ENCODE results near the gene PDLIM4. TPM values are rescaled to one million over a fixed set of nuclear protein-coding genes. Genes with fewer than 3 reads are reported as not detected.
A peak's percentile ranks its signal among the peaks of the same experiment; 100 is the strongest.

PDLIM4 gene, protein sequence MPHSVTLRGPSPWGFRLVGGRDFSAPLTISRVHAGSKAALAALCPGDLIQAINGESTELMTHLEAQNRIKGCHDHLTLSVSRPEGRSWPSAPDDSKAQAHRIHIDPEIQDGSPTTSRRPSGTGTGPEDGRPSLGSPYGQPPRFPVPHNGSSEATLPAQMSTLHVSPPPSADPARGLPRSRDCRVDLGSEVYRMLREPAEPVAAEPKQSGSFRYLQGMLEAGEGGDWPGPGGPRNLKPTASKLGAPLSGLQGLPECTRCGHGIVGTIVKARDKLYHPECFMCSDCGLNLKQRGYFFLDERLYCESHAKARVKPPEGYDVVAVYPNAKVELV
- 0.99 and 1.6 TPM in 2 replicates for total RNA-seq (2014; rRNA removed; shearing (Covaris generic))

DNA sequence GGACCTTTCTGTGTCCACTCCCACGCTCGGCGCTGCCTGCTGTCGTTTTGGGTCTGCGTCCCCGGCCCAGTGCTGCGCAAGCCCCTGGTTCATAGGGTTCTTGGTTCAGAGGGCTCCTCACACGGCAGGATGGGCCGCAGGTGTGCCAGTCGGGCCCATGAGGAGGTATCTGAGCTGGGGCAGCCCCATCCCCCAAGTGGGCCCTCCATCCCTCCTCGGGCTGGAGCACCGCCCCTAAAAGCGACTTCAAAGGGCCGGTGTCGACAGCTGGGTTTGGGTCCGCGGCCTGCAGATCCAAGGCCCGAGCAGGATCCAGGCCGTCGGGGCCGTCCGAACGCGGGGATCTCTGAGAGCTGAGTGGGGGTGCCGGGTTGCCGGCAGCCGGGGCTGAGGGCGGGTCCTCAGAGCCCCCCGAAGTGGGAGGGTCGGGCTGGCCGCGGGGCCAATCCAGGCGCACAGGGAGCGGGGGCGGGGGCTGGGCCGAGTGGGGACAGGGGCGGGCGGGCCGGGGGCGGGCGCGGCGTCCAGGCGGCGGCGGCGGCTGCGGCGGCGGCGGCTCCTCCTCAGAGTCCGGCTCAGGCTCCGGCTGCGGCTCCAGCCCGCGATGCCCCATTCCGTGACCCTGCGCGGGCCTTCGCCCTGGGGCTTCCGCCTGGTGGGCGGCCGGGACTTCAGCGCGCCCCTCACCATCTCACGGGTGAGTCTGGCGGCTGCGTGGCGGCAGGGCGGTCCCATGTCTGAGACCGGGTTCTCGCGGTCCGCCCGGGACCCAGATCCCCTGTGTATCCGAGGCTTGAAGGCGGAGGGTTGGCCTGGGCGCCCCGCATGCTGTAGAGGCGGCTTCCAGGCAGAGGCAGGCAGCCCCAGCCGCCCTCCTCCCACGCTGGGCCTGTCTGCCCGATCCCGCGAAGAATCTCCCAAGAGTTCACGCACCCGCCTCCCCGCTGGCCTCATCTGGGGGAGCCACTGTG lies at the start of gene PDLIM4:
PDLIM4 (plus strand) TSS at position 566 of the 971 bp plus-strand sequence; CDS start at position 605, 39 bp downstream.
- DNase-seq (ENCODE audit: low spot score) = no peak

DNA sequence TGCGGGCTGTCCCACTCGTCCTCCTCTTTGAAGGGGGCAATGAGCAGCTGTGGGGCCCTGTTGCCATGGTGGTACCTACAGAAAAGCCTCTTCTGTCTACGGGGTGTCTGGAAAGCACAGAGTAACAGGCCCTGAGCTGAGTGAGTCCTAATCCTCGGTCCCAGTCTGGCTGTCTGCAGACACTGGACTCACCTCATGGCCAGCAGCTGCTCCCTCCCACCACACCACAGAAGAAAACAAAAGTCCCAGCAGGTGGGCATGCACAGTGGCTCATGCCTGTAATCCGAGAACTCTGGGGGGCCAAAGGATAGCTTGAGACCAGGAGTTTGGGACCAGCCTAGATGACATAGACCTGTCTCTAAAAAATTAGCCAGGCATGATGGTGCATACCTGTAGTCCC lies 49.7 kb upstream of the PDLIM4 start:
- no peak for DNase-seq (ENCODE audit: low spot score)

DNA sequence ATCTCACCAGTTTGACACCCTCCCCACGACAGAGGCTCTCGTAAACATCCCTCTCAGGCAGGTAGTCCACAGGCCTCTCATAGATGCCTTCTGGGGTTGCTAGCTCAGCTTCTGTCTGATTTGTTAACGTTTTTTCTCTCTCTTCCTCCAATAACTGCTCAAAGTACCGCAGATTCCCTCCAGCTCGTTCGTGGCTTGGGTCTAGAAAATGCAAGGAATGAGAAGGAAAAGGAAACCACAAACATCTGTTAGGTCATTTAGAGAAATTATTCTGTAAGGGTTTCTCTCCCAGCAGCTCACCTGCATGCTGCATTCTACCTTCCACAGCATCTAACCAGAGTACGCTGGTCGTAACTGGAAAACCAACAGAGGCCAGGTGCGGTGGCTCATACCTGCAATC lies 48.4 kb upstream of the PDLIM4 start:
- no peak for DNase-seq (ENCODE audit: low spot score)

DNA sequence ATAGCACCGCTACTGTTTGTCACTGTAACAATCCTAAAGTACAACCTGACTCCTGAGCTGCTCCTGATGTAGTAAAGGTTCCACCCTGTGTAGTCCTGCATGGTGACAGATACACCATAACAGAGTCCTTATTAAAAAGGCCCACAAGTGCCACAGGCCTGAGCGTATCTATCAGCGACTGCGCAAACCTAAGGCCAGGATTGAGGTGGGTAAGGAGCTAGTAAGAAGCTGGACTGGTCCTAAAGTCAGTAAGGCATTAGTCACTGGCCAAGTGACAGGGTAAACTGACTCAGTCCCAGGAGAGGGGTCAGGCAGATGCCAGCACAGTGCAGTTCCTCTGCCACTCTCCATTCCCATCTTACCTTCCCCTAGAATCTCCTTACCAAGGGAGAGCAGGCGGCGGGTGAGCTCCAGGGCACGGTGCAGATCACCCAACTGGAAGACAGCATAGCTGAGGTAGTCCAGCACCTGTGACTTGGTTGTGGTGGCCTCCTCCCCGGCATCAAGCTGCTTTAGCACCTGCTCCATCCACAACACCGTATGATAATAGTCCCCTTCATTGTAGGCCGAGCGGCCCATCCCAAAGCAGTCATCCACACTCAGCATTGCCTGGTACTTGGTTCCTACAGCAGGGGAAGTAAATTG lies 47.5 kb upstream of the PDLIM4 start:
- DNase-seq (ENCODE audit: low spot score) = no peak

DNA sequence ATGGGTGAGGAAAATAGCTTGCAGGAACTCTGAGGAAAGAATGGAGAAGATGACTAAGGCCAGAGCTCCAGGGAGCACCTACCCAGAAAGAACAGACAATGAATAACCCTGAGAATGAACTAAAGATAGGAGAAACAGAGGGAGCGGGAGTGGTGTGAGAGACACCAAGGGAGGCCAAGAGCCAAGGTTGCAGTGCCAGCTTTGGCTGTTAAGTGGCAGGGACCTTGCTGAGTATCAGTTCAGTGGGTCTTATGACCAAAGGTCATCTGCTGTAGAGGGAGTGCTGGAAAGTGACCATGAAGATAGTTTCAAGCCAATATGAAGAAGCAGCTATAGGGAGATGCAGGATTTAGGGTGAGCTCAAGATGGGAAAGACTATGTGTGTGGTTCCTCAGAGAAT lies 46.6 kb upstream of the PDLIM4 start:
- DNase-seq (ENCODE audit: low spot score) = no peak

DNA sequence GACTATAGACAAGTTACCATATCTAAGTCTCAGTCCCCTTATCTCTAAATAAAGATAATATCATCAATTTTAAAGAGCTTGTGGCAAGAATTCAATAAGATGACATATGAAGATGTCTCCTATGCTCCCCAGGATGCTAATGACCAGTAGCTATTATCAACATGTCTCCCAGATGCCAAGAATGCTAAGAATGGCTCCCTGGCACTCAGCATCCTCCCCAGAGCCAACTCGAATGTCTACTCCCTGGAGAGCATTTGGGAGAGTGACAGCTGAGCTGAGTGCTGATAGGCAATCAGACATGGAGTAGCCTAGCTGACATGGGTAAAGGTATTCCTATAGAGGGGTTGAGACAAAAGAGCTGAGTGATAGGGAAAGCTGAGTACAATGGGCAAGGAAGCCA lies 45.7 kb upstream of the PDLIM4 start:
- DNase-seq (ENCODE audit: low spot score) = no peak

DNA sequence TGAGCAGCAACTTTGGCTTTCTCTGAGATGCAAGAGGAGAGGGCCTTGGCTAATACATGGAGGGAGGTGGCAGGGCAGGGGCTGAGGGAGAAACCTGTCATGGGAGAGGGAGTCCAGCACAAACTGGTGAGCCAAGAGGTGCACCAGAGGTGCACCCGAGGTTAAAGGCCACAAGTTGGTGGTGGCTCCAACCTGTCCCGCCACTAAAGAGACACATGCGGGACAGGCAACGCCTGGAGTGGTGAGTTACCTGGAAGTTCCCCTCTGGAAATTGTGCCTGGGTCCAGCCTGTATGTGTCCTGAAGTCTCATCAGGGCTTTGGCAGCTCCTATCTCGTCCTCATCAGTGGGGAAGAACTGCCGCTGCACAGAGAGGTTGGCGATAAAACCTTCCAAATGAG lies 43.8 kb upstream of the PDLIM4 start:
- DNase-seq (ENCODE audit: low spot score) = no peak

DNA sequence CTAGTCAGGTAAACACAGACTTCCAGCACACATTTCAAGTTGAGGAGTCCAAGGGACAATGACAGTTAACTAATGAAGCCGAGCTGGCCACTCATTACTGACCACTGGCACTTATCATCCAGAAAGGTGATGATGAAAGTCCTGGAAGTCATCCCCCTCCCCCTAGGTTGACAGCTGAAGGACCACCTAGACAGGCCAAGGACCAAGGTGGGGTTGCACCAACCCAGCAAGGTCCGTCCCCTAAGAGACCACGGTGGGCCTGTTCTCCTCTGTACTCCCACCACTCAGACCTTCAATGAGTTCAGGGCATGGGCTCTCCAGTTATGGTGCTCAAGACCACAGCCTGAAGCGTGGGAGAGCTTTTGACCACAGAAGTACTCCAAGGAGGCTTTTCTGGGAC lies 43.0 kb upstream of the PDLIM4 start:
- no peak for DNase-seq (ENCODE audit: low spot score)

DNA sequence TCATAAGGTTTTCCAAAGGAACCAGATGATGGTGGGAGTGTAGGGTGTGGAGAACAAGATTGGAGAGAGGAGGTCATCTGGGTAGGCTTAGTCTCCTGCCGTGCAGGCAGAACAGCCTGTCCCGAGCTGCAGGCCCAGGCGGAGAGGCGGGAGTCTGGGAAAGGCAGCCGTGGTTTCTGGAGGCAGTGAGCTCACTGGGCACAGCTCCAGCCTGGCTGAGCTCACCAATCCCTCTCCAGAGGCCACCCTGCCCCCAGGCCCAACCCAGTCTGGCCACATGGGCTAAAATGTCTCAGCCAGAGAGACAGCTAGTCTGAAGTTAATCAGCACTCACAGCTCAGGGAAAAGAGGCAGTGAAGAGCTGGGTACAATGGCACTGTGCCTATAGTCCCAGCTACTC lies 42.2 kb upstream of the PDLIM4 start:
- DNase-seq (ENCODE audit: low spot score) = peak; percentile 30

DNA sequence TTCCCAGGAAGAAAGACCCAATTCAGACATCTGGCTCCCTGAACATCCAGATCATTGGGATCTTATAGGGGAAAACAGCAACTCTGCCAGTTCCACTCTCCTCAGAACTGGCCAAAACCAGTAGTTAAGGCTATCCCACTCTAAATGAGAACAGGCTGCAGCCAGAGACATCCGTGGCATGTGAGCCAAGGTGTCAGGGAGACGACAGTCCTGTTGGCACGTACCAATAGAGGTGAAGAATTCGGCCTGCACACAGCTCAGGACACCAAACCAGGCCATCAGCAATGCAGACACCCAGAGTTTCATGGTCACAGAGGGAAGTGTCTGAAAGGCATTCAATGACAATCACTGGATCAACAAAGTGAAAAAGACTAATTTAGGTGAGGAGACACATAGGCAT lies 39.2 kb upstream of the PDLIM4 start:
- DNase-seq (ENCODE audit: low spot score) = no peak

DNA sequence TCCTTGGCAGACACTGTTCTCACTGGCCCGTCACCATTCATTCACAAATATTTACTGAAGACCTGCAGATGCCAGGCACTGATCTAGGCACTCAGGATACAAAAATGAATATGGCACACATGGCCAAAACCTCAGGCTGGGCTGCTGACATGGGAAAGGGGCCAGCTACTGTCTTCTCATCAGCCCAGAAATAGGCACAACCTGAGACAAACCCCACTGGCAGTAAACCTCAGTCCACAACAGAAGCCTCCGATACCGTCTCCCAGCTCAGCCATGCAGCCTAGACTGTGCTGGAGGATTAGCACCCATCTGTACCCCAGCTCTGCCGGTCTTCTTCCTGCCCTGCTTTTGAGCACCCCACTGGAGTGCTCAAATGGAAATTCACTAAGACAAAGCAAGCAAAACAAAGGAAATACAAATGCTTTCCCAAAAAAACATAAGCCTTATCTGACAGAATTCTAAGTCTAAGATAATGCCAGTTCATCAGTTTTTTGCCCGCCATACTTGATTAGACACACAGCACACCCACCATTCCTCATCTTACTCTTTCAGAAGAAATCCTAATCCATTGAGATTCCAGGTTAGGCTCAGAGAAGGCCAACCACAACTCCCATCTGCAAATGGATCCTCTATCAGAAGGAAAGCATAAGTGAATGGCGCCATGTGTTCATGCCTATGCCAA lies 38.1 kb upstream of the PDLIM4 start:
- DNase-seq (ENCODE audit: low spot score) = no peak

DNA sequence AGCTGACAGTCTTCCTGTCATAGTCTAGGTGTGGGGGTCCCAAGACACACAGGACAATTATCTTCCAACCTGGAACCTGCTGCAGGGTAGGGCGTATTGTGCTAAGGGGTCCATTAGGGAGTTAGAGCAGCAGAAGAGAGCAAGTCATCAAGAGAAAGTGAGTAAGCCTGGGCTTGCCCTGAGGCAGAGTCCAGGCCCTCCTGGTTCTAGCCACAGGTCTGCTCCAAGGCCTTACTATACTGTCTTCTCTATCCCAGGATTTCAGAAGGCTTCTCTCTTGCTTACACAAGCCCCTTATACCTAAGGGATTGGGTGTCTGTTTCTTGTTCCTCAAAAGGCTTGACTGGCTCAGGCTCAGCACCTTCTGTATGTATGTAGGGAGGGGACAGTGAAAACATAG lies 37.5 kb upstream of the PDLIM4 start:
- no peak for DNase-seq (ENCODE audit: low spot score)

DNA sequence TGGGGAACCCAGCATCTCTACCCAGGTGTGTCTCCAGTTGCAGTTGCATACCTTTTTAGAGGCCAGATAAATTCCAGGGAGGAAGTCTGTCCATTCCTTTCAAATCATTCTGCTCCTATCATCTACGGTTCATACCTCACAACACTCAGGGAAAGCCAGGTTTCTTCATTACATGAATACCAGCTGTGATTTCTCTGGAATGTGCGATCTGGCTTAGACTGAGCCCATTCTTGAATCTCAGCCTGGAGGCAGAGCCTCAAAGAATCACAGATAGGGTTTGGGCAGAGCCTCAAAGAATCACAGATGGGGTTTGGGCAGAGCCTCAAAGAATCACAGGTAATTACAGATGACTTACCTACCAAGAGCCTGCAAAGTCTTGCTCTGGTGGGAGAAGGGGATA lies 37.0 kb upstream of the PDLIM4 start:
- no peak for DNase-seq (ENCODE audit: low spot score)

DNA sequence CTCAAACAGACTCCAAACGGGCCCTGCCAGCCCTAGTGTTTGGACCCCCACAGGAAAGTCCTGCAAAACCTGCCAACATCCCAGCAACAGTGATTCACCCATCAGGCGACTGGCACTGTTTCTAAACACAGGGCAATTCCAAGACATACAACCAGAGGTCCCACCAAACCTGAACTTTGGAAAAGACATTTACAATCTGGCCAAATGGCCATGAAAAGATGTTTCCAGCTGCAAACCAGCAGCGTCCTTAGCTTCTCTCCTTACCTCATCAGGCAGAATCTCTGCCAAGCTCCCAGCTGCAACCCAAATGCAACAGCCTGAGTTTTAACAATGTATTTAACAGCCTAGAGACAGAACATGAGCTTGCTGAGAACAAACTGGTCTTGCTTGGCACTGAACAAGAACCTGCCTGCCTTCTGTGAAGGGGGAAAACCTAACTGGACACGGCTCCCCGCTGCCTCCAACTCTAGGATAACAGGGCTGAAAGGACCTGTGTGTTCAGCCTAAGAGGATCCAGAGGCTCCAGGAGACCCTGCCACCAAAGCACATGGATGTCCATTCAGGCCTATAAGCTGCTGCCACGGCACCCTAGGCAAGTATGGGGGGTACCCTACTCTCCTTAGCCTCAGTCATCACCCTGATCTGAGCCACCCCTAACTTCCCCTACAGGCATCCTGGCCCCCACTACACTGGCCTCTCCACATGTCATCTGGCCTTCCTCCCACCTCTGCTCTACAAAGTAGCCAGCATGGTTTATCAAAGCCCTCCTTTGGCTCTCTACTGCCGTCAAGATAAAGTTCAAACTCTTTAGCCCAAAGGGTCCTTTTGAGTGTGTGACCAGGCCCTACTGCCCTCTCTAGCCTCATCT lies 35.5 kb upstream of the PDLIM4 start:
- DNase-seq (ENCODE audit: low spot score) = no peak

DNA sequence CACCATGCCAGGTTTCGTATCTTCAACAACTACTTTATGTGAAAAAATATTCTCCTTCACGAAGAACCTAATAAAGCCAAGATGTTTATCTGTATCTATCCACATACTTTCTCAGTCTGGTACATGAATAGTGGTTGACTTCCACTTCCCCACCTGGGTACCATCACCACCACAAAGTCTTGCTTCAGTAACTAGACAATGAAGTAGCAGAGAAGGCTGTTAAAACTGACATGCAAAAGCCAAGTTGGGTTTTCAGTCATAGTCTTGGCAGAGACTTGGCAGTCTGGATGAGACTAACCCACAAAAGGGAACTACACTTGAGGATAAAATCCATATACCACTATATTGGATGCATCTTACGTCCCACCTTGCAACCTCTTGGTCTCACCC lies 34.9 kb upstream of the PDLIM4 start:
- no peak for DNase-seq (ENCODE audit: low spot score)

DNA sequence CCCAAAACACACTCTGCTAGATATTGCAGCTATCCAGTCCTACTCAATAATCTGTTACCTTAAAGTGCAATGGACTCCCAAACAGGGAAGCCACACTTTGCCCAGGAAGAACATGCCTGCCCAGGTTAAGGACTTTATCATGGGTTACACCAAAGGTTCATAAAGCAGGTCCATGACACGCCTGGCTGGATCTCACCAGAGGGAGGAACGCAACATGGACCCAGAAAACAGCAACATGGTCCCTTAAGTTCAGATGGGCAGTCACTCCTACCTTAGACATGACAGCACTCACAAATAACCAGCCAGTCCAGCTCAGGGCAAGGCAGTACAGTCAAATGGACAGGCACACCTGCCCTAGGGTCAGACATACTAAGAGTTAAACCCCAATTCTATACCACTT lies 33.6 kb upstream of the PDLIM4 start:
- DNase-seq (ENCODE audit: low spot score) = no peak

DNA sequence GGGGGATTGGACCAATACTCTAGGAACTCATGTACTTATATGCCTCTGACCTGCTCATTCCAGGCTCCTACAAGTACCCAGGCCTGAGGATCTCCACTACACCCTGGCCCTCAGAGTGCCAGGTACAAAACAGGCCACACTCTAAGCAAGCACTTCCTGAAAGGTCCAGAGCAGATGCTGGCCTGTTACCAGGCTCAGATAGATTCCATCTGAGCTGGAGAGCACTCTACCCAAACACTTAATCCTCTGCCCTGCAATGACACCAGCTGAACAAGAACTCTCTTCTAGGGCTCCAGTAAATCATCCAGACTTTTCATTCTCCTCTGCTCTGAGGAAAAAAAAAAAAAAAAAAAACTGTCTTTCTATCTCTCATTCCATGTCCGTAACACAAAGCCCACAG lies 32.8 kb upstream of the PDLIM4 start:
- no peak for DNase-seq (ENCODE audit: low spot score)

DNA sequence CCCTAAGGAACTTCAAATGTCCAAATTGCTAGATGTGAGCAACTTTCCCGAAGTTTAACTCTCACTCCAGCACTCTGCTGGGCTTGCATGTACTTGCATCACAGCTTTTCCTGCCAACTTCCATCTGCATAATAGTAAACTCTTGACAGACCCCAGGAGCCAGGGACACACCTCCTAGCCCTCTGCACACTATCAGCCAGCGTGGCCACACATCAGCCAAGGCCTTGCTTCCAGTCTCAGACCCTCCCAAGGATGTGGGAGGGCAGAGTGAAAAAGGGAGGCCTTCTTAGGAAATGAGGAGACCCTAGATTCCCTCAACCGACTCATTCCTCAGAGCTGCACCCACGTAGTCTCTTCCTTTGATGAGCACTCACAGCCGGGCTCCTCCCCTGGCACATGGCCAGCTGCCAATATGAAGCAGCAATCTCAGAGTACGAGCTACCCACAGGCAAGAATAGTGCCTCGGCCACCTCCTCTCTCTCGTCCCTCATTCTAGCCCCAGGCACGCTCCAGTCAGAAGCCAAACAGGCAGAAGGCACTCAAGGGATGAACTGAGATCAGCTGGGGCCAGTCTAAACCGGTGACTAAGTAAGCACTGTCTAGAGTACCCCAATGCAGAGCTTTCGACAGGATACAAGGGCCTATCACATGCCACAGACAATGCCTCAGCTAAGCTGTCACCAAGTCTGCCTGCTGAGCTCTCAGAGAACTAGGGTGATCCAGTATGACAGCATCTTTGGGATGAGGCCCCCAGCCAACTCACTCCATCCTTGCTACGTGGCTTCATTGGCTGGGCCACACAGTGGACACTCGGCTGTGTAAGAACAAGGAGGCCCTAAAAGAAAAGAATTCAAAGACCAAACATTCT lies 32.1 kb upstream of the PDLIM4 start:
- peak; percentile 71 for DNase-seq (ENCODE audit: low spot score)

DNA sequence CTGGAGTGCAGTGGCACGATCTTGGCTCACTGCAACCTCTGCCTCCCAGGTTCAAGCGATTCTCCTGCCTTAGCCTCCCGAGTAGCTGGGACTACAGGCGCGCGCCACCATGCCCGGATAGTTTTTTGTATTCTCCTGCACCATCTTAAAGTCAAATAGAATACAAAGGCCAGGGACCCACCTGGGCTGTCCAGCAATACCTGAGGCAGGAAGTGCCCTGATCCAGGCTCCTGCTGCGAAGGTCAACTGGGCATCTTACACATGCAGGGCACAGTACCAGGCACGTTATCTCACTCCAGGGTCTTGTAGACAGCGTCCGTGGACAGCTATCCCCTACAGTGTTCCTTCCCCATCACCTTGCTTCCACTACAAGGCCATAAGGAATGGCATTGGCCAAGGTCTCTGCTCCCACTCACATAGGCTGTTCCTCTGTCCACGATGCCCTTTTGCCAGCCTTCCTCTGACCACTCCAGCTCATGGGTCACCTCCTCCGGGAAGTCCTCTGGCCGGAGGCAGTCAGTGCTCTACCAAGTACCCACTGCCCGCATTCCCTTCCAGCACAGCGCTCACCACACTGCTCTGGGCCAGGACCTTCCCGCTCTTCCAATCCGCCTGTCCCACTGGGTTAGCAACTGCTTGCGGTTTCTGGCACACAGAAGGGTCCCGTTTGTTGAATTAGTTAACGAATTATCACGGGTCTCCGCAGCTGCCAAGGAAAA lies 30.8 kb upstream of the PDLIM4 start:
- DNase-seq (ENCODE audit: low spot score) = no peak
